LNCaP clone FGC (cell line): ENCODE data around the gene ADD1.

Experiments used
- DNase-seq: peaks from one replicate; pipeline ENCODE4 v3.0.0-alpha.2; 2011; ENCODE audit warnings: low read depth
- H3K4me3 ChIP-seq: 2 replicates; pipeline ENCODE4 v1.5.1; 2011; ENCODE audit warnings: mild to moderate bottlenecking, low read depth, low read length, control low read depth
- CTCF ChIP-seq: IDR thresholded peaks from 2 replicates; pipeline ENCODE4 v1.5.1; 2012; ENCODE audit warnings: mild to moderate bottlenecking; ENCODE audit not compliant: control insufficient read depth, insufficient read depth; ENCODE audit errors: extremely low read depth

The ADD1 gene

DNA sequence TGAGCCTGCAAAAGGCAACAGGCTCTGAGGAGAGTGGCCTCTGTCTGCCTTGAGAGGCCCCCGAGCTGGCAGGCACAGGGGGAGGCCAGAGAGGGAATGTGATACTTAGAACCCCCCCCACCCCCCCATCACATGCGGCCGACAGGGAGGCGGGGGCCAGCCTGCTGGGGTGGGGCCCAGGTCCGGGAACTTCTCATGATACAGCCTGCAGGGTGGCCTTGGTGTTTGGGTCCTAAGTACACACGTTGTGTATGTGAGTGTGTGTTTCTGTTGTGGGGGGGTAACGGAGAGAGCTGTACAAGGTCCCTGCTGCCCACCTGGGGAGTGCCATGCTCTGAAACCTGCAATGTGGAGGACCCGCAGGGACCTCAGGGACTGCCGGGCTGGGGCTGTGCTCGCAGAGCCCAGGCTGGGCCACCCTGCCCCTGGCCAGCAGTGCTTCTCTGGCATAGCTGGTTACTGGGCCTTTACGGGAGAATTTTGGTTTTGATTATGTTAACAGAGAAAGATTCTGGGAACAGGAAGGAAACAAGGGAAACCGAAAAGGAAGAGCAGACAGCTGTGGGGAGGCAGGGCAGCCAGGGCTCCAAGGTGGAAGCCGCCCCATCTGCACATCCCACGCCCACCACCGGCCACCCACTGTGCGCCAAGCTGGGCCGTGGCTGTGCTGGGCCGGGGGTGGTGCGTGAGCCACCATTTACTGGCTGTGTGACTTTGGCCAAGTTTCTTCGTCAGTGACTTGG, 30.9 kb upstream of the ADD1 start:
- H3K4me3 ChIP-seq: peak overlapping the region; percentile 68
- no peak for TF ChIP-seq CTCF
- DNase-seq: no peak

DNA sequence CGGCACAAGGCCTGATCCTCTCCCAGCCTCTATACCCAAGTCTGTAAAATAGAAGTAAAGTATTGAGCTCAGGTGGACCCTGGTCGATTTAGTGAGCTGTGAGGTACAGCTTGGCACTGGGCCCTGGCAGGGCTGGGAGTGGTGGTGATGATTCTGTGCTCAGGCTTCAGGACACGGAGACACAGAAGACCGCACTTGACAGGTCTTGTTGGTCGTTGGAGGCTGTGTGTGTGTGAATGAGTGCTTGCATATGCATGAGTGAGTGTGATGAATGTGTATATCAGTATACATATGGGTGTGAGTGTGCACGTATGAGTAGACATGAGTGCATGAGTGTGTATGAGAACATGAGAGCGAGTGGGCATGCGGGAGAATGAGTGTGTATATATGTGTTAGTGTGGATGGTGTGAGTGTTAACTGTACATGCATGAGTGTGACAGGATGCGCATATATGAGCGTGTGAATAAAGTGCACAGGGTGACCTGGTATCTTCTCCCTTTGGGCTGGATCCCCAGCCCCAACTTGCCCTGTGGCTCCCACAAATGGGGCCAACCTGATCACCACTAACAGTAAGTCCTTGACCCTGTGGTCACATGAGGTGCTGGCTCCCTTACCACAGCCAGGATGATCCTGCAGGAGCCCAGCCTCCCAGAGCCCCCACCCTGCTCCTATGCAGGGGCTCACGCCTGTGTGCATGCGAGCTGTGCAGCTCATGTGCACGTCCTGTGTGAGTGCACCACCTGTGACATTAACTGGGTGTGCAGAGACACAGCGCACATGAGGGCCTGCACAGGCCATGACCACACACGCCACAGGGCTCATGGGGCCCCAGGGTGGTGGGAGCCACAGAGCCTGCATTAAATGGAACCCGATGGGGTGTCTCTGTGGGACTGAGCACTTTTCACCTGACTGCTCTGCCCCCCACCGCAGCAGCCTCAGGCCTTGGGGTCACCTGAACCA, 29.9 kb upstream of the ADD1 start:
- TF ChIP-seq CTCF: no peak
- peak overlapping the region; percentile 68 for H3K4me3 ChIP-seq
- DNase-seq: no peak

GRCh38 chr4:2814627-2815270, 28.9 kb upstream of the ADD1 start:
- H3K4me3 ChIP-seq: no peak overlapping the region
- no peak for DNase-seq
- no peak for TF ChIP-seq CTCF

DNA sequence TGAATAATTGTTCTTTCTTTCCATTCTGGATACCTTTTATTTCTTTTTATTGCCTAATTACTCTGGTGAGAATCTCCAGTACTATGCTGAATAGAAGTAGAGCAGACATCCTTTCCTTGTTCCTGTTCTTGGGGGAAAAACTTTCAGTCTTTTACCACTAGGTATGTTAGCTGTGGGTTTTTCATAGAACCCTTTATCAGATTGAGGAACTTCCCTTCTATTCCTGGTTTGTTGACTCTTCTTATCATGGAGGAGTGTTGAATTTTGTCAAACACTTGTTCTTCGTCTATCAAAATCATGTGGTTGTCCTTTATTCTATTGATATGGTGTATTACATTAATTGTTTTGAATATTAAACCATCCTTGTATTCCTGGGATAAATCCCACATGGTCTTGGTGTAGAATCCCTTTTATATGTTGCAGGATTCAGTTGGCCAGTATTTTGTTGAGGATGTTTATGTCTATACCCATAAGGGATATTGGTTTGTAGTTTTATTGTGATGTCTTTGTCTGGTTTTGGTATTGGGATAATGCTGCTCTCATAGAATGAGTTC, 27.2 kb upstream of the ADD1 start:
- H3K4me3 ChIP-seq: no peak overlapping the region
- no peak for DNase-seq
- TF ChIP-seq CTCF: no peak

GRCh38 chr4:2817137-2817536, 26.5 kb upstream of the ADD1 start:
- no peak overlapping the region for H3K4me3 ChIP-seq
- DNase-seq: no peak
- no peak for TF ChIP-seq CTCF

DNA sequence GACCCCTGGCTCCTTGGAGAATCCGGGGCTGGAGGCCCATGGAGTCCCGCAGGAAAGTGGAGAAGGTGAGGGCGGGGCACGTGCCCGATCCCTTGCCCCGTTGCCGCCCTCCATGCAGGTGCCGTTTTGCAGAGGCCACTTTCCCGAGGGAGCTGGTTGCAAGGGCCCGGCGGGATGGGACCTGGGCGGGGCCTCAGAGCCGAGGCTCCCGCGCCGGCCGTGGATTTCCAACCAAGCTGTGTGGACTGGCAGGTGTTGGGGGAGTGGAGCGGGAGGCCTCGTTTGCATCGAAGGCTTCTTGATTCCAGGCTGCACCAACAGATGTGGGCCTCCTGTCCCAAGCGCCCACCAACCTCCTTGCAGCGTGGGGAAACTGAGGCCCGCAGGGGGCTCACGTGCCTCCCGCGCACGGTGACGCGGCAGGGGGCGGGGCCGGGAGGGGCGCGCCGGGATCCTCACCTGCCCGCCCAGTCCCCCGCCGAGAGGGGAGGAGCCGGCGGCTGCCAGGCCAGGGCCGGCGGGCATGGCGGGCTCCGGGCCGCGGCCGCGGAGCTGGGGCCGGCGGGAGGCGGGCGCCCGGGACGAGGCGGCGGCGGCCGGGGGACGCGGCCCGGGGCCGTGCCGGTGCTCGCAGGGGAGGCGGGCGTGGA, 25.8 kb upstream of the ADD1 start:
- no peak for DNase-seq
- TF ChIP-seq CTCF: no peak
- peak overlapping the region; percentile 63 for H3K4me3 ChIP-seq
